GM21786 (cell line): Measurements from ENCODE around the gene ATP8A1.
"Not testable (repeated sequence)": the region's sequence is repeated elsewhere in the genome, so short reads cannot be mapped to it uniquely, and the experiment has no call there.

ENCODE experiments used
- ATAC-seq: cut with Tn5 transposase; IDR thresholded peaks from one replicate; pipeline ENCODE4 v1.9.1; 2021; ENCODE audit not compliant: unreplicated experiment

Gene ATP8A1

DNA sequence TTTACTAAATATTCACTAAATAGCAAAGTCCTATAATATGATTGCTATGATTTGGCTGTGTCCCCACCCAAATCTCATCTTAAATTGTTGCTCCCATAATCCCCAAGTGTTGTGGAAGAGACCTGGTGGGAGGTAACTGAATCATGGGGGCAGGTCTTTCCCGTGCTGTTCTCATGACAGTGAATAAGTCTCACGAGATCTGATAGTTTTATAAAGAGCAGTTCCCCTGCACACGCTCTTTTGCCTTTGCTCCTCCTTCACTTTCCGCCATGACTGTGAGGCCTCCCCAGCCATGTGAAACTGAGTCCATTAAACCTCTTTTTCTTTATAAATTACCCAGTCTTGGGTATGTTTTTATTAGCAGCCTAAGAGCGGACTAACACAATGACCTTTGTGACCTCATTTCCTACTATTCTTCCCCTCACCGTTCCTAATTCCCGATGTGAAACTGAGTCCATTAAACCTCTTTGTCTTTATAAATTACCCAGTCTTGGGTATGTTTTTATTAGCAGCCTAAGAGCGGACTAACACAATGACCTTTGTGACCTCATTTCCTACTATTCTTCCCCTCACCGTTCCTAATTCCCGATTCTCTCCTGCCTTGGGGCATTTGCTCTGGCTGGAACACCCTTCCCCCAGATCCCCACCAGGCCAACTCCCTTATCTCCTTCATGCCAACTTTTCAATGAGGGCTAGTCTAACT lies 4.2 kb downstream of the ATP8A1 start:
- not testable (repeated sequence) for ATAC-seq

DNA sequence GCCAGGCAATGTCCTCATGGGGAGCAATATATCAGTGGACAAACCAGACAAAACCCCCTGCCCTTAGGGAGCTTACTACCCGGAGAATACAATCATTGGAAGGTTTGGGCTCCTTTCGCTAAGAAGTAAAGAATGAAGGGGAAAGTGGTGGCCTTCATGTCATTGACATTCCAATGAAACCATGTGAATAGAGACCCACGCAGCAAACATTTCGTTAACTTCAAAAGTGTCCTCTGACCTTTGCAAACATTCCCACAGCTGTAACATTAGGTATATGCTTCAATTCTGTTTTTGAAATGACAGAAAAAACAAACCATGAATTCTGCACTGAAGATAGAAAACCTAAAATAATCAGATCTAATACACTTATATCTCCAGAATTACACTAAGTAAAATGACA lies 7.0 kb downstream of the ATP8A1 start:
- ATAC-seq, result no peak

DNA sequence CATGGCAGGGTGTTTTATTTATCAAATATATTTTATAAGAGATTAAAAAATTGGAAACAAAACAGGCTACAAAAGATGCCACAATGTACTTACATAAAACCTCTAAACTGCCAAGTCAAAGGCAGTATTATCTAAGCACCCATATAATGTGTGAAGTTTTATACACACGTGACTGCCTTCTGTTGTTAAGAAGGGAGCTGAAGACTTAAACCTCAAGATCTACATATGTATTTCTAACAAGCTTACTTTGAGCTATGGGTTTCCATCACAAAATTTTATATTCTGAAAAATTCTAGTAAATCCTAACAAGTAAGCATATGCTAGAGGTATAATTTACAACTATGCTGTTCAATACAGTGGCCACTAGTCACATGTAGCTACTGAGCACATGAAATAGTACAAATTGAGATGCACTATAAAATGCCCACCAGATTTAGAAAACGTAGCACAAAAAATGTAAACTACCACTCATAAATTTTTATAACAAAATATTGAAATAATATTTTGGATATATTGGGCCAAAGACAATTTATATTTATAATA lies 9.8 kb downstream of the ATP8A1 start:
- no peak for ATAC-seq

DNA sequence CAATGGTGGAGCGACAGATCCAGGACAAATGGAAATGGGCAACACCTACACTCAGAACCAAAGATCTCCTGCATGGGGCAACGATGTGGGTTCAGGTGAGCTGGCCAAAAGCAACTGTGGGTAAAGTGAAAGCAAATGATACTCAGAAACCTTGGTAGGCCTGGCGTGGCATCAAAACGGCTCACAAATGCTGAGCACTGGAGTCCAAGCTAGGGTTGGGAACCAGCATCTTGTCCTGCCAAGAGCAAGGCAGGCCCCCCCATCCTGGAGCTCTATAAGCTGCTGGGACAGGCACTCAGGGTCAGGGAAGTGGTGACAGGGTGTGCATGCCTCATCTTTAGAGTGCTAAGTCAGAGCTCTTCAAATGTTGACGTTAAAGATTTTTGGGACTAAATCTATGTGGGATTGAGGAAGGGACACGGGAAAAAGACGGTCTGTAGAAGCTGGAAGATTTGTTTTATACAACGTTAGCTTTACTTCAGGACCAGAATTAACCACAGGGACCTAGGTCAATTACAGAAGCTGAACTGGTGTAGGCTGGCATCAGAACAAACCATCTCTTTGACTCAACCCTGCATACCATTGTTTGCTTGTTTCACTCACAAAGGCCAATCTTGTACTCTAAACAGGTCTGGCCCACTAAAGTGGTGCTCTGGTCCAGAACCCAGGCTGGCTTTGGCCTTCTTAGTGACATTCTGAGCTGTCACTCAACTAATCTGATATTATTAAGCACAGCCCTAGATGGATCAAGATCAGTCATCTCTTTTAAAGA lies 10.7 kb downstream of the ATP8A1 start:
- no peak for ATAC-seq

DNA sequence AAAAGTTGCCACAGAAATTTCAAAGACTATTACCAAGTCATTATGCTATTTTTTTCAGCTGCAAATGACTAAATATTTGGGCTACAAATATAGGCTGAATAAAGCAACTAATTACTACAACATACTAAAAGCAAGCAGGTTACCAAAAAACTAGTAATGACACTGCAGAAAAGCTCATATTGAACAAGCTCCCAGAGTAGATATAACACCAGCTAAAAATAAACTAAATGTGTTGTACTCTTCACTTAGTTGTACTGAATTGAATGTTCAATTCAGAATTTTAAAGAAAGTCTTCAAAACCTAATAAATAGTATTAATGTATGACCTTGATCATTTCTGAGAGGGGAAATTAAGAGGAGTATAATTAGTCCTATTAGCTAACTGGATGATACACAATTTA lies 12.0 kb downstream of the ATP8A1 start:
- no peak for ATAC-seq

DNA sequence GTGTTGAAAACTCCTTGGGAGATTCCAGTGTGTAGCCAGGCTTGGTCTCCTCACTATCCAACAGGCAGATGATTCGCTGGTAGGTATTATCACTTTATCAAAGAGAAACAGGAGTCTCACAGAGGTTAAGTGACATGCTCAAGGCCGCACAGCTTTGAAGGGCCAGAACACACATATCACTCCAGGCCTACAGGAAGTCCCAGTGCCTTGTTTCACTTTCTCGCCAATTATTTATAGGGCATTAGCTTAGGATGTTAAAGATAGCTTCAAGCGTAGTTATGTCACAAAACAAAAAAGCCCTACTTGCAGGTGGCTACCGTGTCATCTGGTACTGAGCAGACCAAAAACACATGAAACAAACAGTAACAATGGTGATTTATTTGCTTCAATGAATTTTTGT lies 13.2 kb downstream of the ATP8A1 start:
- ATAC-seq, result peak; percentile 55

DNA sequence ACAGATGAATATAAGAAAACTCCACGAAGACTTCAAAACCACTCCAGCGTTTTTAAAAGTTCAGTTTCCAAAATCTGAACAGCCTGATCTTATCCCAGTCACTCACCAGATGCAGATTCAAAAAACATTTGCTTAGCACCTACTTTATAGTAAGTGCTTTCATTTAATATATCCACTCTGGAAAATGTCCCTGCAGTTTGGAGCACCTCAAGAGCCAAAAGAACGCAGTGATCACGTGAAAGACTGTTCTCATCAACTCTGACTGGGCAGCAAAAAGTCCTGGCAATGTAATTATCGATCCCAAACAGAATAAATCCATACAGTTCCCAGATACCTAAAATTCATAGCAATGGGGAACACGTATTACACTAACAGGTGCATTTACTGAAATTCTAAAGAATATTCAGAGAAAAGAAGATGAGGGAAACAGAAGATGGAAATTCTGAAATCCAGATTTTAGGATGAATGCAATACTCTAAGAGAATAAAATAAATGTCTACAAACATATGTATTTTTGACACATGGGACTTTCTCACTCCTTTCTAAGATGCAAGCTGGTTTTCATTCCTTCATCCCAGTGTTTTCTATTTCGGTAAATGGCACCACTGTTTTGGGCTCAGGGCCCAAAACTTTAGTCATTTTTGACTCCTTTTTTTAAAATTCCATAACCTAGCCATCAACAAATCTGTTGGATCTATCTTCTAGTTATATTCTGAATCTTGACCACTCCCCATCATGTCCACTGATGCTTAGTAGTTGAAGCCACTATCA lies 13.9 kb downstream of the ATP8A1 start:
- ATAC-seq, result no peak

DNA sequence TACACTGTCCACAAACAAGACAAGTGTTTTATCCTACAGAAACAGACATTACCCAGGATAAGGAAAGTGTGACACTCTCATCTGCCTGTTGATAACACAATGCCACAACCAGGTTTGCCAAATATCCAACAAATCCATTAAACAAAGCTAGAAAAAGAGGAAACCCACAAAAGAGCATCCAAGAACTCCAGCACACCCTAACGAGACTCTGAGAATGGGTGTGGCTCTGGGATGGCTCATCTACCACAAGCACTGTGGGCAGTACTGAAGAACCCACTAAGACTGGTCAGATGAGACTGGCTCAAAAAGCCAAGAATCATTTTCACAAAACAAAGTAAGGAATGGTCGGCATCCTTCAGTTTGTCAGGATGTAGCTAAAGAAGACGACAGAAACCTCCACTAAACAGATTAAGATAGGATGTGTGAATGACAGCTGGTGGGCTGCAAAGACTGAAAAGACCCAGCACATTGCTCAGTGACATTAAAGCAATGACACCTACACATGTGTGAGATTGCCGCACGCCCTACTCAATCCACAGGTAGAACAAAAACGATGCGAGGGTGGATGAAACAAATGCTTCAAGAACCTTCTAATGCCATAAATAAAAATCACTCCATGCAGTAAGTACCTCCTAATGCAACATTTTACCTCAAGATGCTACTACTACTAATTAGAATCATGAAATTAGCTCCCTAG lies 14.7 kb downstream of the ATP8A1 start:
- peak; percentile 22 for ATAC-seq

DNA sequence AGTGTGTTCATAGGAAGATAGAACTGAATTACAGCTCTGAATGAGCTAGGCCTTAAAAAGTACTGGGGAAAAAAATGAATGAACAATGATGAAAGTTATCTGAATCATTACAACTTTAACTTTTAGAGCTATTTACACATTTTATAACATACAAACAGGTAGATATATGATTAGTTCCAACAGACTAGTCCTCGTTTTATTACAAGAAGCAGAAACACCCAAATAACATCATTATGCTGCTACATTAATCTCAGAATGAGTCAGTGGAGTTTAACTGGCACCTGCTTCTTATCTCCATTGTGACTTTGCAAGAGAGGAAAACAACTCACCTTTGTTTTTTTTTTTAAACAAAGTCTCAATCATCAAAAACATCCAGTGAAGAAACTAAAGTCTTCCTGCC lies 15.2 kb downstream of the ATP8A1 start:
- peak; percentile 17 for ATAC-seq

DNA sequence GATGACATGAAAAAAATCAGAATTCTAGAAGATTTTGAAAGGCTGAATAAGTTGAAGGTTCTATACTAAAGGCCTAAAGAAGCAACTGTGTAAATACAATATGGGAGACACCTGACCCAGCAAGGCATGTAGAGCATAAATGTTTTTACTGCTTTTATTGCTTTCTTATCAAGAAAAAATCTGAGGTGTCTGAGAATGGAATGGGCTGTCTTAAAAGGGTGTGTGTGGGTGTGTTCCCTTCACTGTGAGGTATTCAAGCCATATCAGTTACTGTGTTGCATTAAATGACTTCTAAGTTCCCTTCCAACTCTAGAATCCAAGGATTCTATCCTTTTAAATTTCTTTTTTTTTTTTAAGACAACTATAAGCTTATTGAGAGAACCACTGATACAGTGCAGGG lies 15.7 kb downstream of the ATP8A1 start:
- no peak for ATAC-seq

DNA sequence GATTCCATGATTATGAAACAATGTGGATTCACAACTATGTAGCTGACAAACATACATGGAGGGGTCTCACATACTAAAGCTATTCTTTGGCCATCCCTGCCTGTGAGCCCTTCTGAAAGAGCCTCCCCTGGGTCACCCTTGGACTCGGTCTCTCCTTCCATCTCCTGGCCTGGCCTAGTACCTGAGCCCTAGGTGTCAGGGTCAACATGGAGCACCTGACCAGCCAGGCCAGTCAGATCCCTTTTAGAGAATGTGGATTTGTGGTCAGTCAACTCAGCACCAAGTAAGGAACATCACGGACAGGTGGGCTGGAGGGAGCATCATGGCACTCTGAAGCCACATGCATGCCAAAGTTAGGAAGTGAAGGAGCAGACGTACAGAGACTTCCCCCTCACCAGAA lies 16.3 kb downstream of the ATP8A1 start:
- ATAC-seq, result no peak

DNA sequence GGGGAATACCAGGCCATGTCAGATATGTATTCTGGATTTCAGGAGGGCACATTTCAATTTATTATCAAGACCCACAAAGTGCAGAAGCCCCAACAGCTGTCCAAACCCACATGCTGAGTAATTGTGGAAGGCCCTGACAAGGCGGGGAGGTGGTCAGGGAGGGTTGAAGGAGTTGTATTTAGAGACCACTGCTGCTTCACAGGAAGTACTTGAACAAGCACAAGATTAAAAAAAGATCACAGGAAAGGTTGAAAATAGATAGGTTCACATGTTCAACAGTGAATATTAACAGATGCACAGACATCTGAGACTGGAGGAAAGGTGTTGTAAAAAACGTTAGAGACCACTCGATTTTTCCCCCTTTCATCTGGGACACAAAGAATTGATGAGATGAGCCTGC lies 17.9 kb downstream of the ATP8A1 start:
- ATAC-seq, result peak; percentile 58

DNA sequence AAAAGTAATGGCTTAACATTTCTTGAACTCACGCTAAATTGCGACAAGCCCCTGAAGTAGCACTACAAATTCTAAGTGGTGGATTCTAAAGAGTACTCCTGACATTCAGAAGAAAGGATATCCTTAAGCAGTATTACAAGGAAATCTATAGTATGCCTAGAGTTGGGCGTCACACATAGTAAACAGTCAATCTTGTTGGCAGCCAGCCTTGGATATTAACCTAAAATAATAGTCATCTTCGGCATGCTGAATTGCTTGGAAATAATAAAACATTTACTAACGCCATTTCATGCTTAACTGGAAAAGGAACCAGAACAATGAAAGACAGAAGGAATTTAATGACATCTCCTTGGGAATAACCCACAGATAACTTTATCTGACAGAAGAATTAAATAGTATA lies 18.6 kb downstream of the ATP8A1 start:
- ATAC-seq, result no peak

DNA sequence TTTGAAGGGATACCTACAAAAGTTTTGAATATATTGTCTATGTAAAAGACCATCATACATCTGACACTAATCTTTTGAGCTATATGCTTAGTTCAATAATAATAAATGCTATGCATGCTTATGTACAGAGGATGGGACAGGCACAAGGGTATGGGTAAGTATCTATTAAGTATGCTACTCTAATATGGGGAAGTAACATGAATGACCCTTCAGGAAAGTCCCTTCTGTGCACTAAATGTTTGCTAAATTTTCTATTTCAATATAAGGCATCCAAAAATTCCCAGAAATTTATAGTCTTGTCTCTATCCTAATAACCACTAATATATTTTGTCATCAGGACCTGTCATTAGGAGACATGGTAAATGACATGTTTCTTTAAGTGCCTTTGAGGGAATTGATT lies 19.0 kb downstream of the ATP8A1 start:
- ATAC-seq, result no peak

DNA sequence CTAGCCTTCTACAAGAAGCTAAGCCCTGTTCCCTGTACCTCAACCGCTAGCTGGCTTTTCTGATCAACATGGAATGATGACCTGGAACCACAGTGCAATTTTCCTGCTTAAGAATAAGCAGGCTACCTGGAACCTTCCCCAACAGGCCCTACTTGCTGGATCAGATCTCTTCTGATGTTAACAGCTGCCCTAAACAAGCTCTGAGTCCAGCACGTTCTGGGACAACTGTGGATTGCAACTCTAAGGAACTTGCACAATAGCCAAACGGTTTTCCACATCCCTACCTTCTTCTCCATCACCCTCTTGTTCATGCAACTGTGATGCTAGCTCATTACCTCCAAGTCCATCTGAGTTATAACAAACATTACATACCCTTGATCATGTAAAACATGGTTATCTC lies 19.8 kb downstream of the ATP8A1 start:
- ATAC-seq, result no peak

DNA sequence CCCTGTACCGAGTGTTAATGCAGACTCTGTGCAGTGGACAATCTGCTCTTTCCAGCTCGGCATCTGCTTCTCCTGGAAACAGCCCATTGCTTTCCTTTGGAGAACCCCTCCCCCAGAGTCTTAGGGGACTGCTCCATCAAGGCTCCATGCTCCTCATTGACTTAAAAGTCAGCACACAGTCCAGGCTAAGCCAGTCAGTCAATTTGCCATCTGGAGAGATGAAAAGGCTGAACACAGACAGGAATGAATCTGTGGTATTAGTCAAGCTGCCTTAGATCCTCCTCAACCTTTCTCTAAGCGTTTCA lies 20.3 kb downstream of the ATP8A1 start:
- ATAC-seq, result no peak

DNA sequence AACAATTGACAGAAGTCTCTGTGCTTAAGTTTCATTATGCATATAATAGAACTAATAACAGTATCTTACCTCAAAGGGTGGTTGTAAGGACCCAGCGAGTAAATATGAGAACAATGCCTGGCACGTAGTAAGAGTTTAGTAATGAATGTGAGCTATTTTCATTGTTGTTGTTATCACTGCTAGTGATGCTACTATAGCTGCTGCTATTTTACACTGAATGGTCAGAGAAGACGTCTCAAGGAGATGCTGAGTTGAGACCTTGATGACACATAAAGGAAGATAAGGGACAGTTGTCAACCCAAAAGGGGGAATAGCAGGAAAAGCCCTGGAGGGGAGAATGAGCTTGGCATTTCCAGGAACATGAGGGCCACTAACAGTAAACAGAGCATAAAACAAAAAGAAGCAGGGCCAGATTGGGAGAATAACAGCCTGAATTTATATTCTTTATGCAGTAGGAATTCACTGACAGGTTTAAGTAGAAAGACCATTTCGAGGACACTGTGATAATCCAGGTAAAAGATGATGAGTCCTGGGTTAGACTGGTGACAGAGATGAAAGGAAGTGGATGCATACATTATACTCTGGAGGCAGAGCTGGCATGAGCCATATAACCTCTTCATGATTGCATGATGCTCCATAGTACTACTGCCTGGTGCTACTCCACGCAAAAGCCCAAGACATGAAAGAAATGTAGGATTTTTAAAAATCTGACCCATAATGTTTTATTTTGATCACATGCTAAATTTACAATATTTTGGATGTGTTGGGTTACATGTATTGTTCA lies 23.1 kb downstream of the ATP8A1 start:
- peak; percentile 57 for ATAC-seq

DNA sequence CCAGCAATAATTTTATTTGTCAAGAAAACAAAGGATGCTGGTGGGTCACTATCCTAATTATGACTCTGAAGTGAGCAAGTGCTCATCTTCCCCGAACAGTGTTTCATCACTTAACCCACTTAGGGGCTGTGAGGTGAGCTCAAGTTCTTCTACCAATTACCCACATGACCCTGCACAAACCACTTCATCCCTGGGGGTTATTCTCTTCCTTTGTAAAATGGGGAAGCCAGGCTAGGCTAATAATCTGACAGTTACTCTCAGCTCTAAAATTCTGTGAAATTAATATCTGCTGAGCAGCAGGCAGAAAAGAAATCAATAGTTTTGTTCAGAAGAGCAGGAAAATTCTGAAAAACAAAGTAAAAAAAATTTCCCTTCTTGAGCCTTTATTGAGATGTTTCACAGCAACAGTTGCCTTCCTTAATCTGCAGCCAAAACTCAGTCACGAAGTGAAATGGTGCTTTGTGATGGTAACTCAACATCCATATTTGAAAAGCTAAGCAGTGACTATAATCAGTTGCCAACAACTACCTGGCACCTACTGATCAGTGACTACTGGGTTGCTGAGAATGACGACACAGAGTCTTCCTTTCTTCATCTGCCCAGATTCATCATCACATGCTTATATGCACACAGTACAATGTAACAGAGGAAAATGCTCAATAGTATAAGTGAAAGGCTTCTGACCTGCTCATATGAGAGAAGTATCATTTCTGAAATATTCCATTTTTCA lies 24.1 kb downstream of the ATP8A1 start:
- ATAC-seq, result no peak

DNA sequence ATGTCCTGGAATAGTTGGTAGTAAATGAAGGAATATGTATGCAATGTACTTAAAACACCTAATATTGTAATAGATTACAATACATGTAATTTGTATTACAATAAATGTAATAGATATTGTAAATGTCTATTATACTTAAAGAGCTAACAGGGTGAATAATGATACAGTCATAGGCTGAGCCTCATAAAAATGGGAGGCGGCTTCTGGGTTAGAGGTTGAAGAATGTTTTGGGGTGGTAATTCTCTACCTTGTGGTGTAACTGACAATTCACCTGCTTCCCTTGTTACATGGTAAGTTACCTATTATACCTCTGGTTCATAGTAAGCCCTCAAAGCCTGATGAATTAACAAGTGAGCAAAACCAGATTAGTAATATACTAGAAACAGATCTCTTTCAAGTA lies 26.0 kb downstream of the ATP8A1 start:
- no peak for ATAC-seq

DNA sequence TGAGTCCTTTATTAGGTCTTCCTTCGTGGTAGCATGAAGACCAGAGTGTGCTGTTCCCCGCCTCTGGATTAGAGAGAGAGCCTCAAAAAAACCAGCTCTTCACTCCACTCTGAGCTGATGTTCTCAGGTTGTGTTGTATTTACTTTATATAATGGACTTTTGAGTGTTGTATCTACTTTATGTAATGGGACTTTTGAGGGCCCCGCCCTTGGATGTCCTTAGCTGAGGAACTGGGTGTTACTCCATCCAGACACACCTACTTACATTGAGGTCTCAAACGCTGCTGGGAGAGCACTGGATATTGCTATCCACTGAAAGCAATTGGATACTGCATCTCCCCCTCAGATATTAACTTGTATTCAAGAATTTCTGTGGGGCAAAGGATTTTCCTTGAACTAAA lies 28.2 kb downstream of the ATP8A1 start:
- no peak for ATAC-seq
